ENCODE measurements around the gene ZBTB43.

Gene ZBTB43

GRCh38 chr9:126853667-126854066, 48.8 kb downstream of the ZBTB43 start:
- Mint-ChIP-seq H3K36me3 (no peaks in the 10 kb centered on the region), H3K4me3 (no peak overlapping the region), H3K27me3 (peaks cover 50% of the 10 kb centered on the region), H3K9me3 (no peaks in the 10 kb centered on the region), H3K4me1 (no peaks in the 10 kb centered on the region), H3K27ac (no peak overlapping the region)
- no peak for ATAC-seq

GRCh38 chr9:126854734-126855133, 49.9 kb downstream of the ZBTB43 start:
- no peaks in the 10 kb centered on the region for H3K36me3 Mint-ChIP-seq
- no peaks in the 10 kb centered on the region for H3K9me3 Mint-ChIP-seq
- H3K27me3 Mint-ChIP-seq = peaks cover 49% of the 10 kb centered on the region
- H3K4me1 Mint-ChIP-seq = no peaks in the 10 kb centered on the region
- H3K27ac Mint-ChIP-seq = no peak overlapping the region
- H3K4me3 Mint-ChIP-seq = no peak overlapping the region
- ATAC-seq = no peak

- Mint-ChIP-seq H3K4me1 (peaks cover 1% of the 10 kb centered on the region), H3K27me3 (peaks cover 37% of the 10 kb centered on the region), H3K27ac (no peak overlapping the region), H3K9me3 (no peaks in the 10 kb centered on the region), H3K36me3 (no peaks in the 10 kb centered on the region), H3K4me3 (no peak overlapping the region)
- ATAC-seq = no peak
Observed at GRCh38 chr9:126856326-126856877, 51.6 kb downstream of the ZBTB43 start.

- Mint-ChIP-seq H3K4me1 (peaks cover 11% of the 10 kb centered on the region), H3K9me3 (no peaks in the 10 kb centered on the region), H3K27me3 (peaks cover 27% of the 10 kb centered on the region), H3K36me3 (no peaks in the 10 kb centered on the region), H3K4me3 (no peak overlapping the region), H3K27ac (no peak overlapping the region)
- ATAC-seq = no peak
Observed at GRCh38 chr9:126857261-126857960, 52.6 kb downstream of the ZBTB43 start.

GRCh38 chr9:126859111-126859510, 54.3 kb downstream of the ZBTB43 start:
- ATAC-seq = no peak
- Mint-ChIP-seq H3K36me3 (no peaks in the 10 kb centered on the region), H3K27me3 (peaks cover 10% of the 10 kb centered on the region), H3K9me3 (no peaks in the 10 kb centered on the region), H3K27ac (peak overlapping the region; percentile 89), H3K4me3 (peak overlapping the region; percentile 85), H3K4me1 (peaks cover 19% of the 10 kb centered on the region)

GRCh38 chr9:126860077-126860756, 55.4 kb downstream of the ZBTB43 start, which contains the start of gene ZBTB34:
TSS of gene ZBTB34 (plus strand) at chr9:126860639. CDS start at chr9:126879400, 18,761 bp downstream.
- Mint-ChIP-seq H3K4me3 (peak within 1 kb of the TSS; percentile 85), H3K36me3 (peaks cover 6% of the 10 kb centered on the region), H3K27me3 (no peaks in the 10 kb centered on the region), H3K27ac (peak within 1 kb of the TSS; percentile 89), H3K4me1 (peaks cover 20% of the 10 kb centered on the region), H3K9me3 (no peaks in the 10 kb centered on the region)
- peak; percentile 85 for ATAC-seq

GRCh38 chr9:126860757-126861466, 56.1 kb downstream of the ZBTB43 start:
- H3K4me1 Mint-ChIP-seq = peaks cover 27% of the 10 kb centered on the region
- no peaks in the 10 kb centered on the region for H3K9me3 Mint-ChIP-seq
- H3K27ac Mint-ChIP-seq = peak overlapping the region; percentile 89
- H3K4me3 Mint-ChIP-seq = peak overlapping the region; percentile 78
- peaks cover 10% of the 10 kb centered on the region for H3K36me3 Mint-ChIP-seq
- ATAC-seq = peak; percentile 45
- H3K27me3 Mint-ChIP-seq = no peaks in the 10 kb centered on the region

- Mint-ChIP-seq H3K27me3 (no peaks in the 10 kb centered on the region), H3K27ac (peak overlapping the region; percentile 30), H3K9me3 (no peaks in the 10 kb centered on the region), H3K4me3 (peak overlapping the region; percentile 78), H3K4me1 (peaks cover 35% of the 10 kb centered on the region), H3K36me3 (peaks cover 18% of the 10 kb centered on the region)
- ATAC-seq = no peak
Observed at GRCh38 chr9:126861707-126862103, 56.9 kb downstream of the ZBTB43 start.

- Mint-ChIP-seq H3K4me1 (peaks cover 40% of the 10 kb centered on the region), H3K4me3 (peak overlapping the region; percentile 78), H3K27ac (peak overlapping the region; percentile 30), H3K27me3 (no peaks in the 10 kb centered on the region), H3K36me3 (peaks cover 24% of the 10 kb centered on the region), H3K9me3 (no peaks in the 10 kb centered on the region)
- no peak for ATAC-seq
Observed at GRCh38 chr9:126862104-126862761, 57.4 kb downstream of the ZBTB43 start.

GRCh38 chr9:126864771-126865170, 59.9 kb downstream of the ZBTB43 start:
- Mint-ChIP-seq H3K27ac (no peak overlapping the region), H3K36me3 (peaks cover 46% of the 10 kb centered on the region)
- no peak for ATAC-seq

GRCh38 chr9:126869368-126869767, 64.5 kb downstream of the ZBTB43 start:
- H3K9me3 Mint-ChIP-seq = no peaks in the 10 kb centered on the region
- H3K27me3 Mint-ChIP-seq = no peaks in the 10 kb centered on the region
- peaks cover 49% of the 10 kb centered on the region for H3K4me1 Mint-ChIP-seq
- H3K27ac Mint-ChIP-seq = no peak overlapping the region
- H3K4me3 Mint-ChIP-seq = no peak overlapping the region
- H3K36me3 Mint-ChIP-seq = peaks cover 46% of the 10 kb centered on the region
- ATAC-seq = no peak

More at GRCh38 chr9:126864771-126865170, 59.9 kb downstream of the ZBTB43 start:
- H3K9me3 Mint-ChIP-seq = no peaks in the 10 kb centered on the region
- no peak overlapping the region for H3K4me3 Mint-ChIP-seq
- H3K4me1 Mint-ChIP-seq = peaks cover 57% of the 10 kb centered on the region
- no peaks in the 10 kb centered on the region for H3K27me3 Mint-ChIP-seq

- peaks cover 42% of the 10 kb centered on the region for H3K4me1 Mint-ChIP-seq
- no peak overlapping the region for H3K27ac Mint-ChIP-seq
- H3K36me3 Mint-ChIP-seq = peaks cover 25% of the 10 kb centered on the region
- no peaks in the 10 kb centered on the region for H3K9me3 Mint-ChIP-seq
- peak; percentile 39 for ATAC-seq
- H3K4me3 Mint-ChIP-seq = no peak overlapping the region
- H3K27me3 Mint-ChIP-seq = no peaks in the 10 kb centered on the region
Observed at GRCh38 chr9:126872516-126872915, 67.7 kb downstream of the ZBTB43 start.

- H3K4me3 Mint-ChIP-seq = no peak overlapping the region
- peak overlapping the region; percentile 5 for H3K27ac Mint-ChIP-seq
- ATAC-seq = no peak
- peaks cover 15% of the 10 kb centered on the region for H3K36me3 Mint-ChIP-seq
- no peaks in the 10 kb centered on the region for H3K9me3 Mint-ChIP-seq
- no peaks in the 10 kb centered on the region for H3K27me3 Mint-ChIP-seq
- H3K4me1 Mint-ChIP-seq = peaks cover 27% of the 10 kb centered on the region
Observed at GRCh38 chr9:126874546-126875314, 69.9 kb downstream of the ZBTB43 start.
